Mesenchymal stem cell (in vitro differentiated cells and primary cell): Measurements from ENCODE around the gene RNF13.
A peak's percentile ranks its signal among the peaks of the same experiment; 100 is the strongest.

Experiments used
- DNase-seq: peaks from one replicate; pipeline ENCODE4 v3.0.0-alpha.2; 2013
- H2AFZ ChIP-seq: one replicate; pipeline ENCODE4 v1.6.1; 2013; ENCODE audit warnings: low read depth, mild to moderate bottlenecking, control low read depth, inconsistent platforms, low read length, moderate library complexity
- H2AK5ac ChIP-seq: 2 replicates; pipeline ENCODE4 v1.6.1; 2013; ENCODE audit warnings: low read length, moderate library complexity, mild to moderate bottlenecking, inconsistent platforms; ENCODE audit not compliant: severe bottlenecking
- H2BK120ac ChIP-seq: one replicate; pipeline ENCODE4 v1.6.1; 2013; ENCODE audit warnings: low read depth, mild to moderate bottlenecking, inconsistent platforms, low read length, moderate library complexity
- H2BK12ac ChIP-seq, 2 experiments: one replicate each; pipeline ENCODE4 v1.6.1; 2013; ENCODE audit warnings: inconsistent platforms in 2 of 2, low read length in 2 of 2, mild to moderate bottlenecking in 2 of 2, moderate library complexity in 2 of 2, control low read depth in 1 of 2
- H2BK15ac ChIP-seq: one replicate; pipeline ENCODE4 v1.6.1; 2013; ENCODE audit warnings: mild to moderate bottlenecking, low read depth, inconsistent platforms; ENCODE audit not compliant: poor library complexity, severe bottlenecking
- H2BK5ac ChIP-seq: 2 replicates; pipeline ENCODE4 v1.6.1; 2013; ENCODE audit warnings: low read depth, mild to moderate bottlenecking, low read length, control low read depth, inconsistent platforms; ENCODE audit not compliant: poor library complexity, severe bottlenecking
- H3K14ac ChIP-seq, 2 experiments: one replicate each; pipeline ENCODE4 v1.6.1; 2013; ENCODE audit warnings: inconsistent platforms in 2 of 2, low read length in 2 of 2, control low read depth in 1 of 2, mild to moderate bottlenecking in 1 of 2, moderate library complexity in 1 of 2
- H3K18ac ChIP-seq, 2 experiments: one replicate each; pipeline ENCODE4 v1.6.1; 2013; ENCODE audit warnings: inconsistent platforms in 2 of 2, low read length in 2 of 2, control low read depth in 1 of 2, low read depth in 1 of 2, mild to moderate bottlenecking in 1 of 2
- H3K23ac ChIP-seq, 2 experiments: one replicate each; pipeline ENCODE4 v1.6.1; 2013; ENCODE audit warnings: inconsistent platforms in 2 of 2, low read length in 2 of 2, mild to moderate bottlenecking in 2 of 2, moderate library complexity in 2 of 2, control low read depth in 1 of 2
- H3K27ac ChIP-seq: 2 replicates; pipeline ENCODE4 v1.5.1; 2013; ENCODE audit warnings: mild to moderate bottlenecking, moderate library complexity, low read length, control low read depth, inconsistent platforms; ENCODE audit not compliant: poor library complexity, severe bottlenecking
- H3K27me3 ChIP-seq, 2 experiments: 2 replicates each; pipeline versions ENCODE4 v1.6.1 to v1.7.0; 2013; ENCODE audit warnings: low read length in 2 of 2, mild to moderate bottlenecking in 2 of 2, moderate library complexity in 2 of 2, control low read depth in 1 of 2, inconsistent platforms in 1 of 2; ENCODE audit not compliant: control insufficient read depth in 1 of 2, insufficient read depth in 1 of 2
- H3K36me3 ChIP-seq, 2 experiments: 2 replicates each; pipeline versions ENCODE4 v1.6.1 to v1.7.0; 2013; ENCODE audit warnings: low read length in 2 of 2, control low read depth in 1 of 2, inconsistent platforms in 1 of 2, low read depth in 1 of 2, mild to moderate bottlenecking in 1 of 2; ENCODE audit not compliant: insufficient read depth in 2 of 2, control insufficient read depth in 1 of 2
- H3K4ac ChIP-seq, 2 experiments: one replicate each; pipeline ENCODE4 v1.6.1; 2013; ENCODE audit warnings: inconsistent platforms in 2 of 2, low read length in 2 of 2, mild to moderate bottlenecking in 2 of 2, moderate library complexity in 2 of 2, control low read depth in 1 of 2, low read depth in 1 of 2
- H3K4me1 ChIP-seq: 2 replicates; pipeline ENCODE4 v1.6.1; 2013; ENCODE audit warnings: low read depth, low read length, control low read depth; ENCODE audit not compliant: control insufficient read depth, insufficient read depth
- H3K4me2 ChIP-seq: 2 replicates; pipeline ENCODE4 v1.6.1; 2013; ENCODE audit warnings: low read length, mild to moderate bottlenecking, inconsistent platforms; ENCODE audit not compliant: poor library complexity, severe bottlenecking
- H3K4me3 ChIP-seq, 2 experiments: 2 replicates each; pipeline versions ENCODE4 v1.5.1 to v1.7.0; 2013; ENCODE audit warnings: low read length in 2 of 2, mild to moderate bottlenecking in 2 of 2, control low read depth in 1 of 2, low read depth in 1 of 2; ENCODE audit not compliant: insufficient read depth in 1 of 2
- H3K79me1 ChIP-seq: replicated peaks from 2 replicates; pipeline ENCODE4 v1.6.1; 2013; ENCODE audit warnings: mild to moderate bottlenecking, control low read depth, low read length, inconsistent platforms; ENCODE audit not compliant: poor library complexity, severe bottlenecking
- H3K9ac ChIP-seq: 2 replicates; pipeline ENCODE4 v1.7.0; 2013; ENCODE audit warnings: mild to moderate bottlenecking, low read length, moderate library complexity
- H3K9me3 ChIP-seq: 2 replicates; pipeline ENCODE4 v1.7.0; 2013; ENCODE audit warnings: mild to moderate bottlenecking, low read length; ENCODE audit not compliant: control insufficient read depth
- H4K8ac ChIP-seq: one replicate; pipeline ENCODE4 v1.6.1; 2013; ENCODE audit warnings: inconsistent platforms, mild to moderate bottlenecking, low read length, moderate library complexity
- H4K91ac ChIP-seq: one replicate; pipeline ENCODE4 v1.6.1; 2013; ENCODE audit warnings: mild to moderate bottlenecking, low read length, inconsistent platforms
- WGBS: methylation state at CpG from one replicate; pipeline ENCODE4 v1.1.7; 2013; ENCODE audit warnings: mixed read lengths; 5-methylcytosine and 5-hydroxymethylcytosine counted together

RNF13 gene

GRCh38 chr3:149969940-149970715 lies 157.1 kb downstream of the RNF13 start:
- Histone ChIP-seq H3K27me3 (no peaks in the 10 kb centered on the region), H4K8ac (peak overlapping the region; percentile 97), H3K4me3 (peak overlapping the region; percentile 90 to 98), H3K23ac (peak overlapping the region in 1 of 2 experiments; percentile 100), H2AFZ (peak overlapping the region; percentile 85), H4K91ac (peak overlapping the region; percentile 72), H3K4ac (peak overlapping the region; percentile 97 to 100), H2BK12ac (peak overlapping the region in 1 of 2 experiments; percentile 92), H3K79me1 (no peaks in the 10 kb centered on the region), H2AK5ac (peak overlapping the region; percentile 62), H3K14ac (peak overlapping the region in 1 of 2 experiments; percentile 97), H3K4me1 (peaks cover 1% of the 10 kb centered on the region), H3K4me2 (peak overlapping the region; percentile 45), H2BK5ac (peak overlapping the region; percentile 88), H3K18ac (peak overlapping the region; percentile 100), H3K27ac (peak overlapping the region; percentile 96), H3K9ac (peak overlapping the region; percentile 98), H2BK15ac (peak overlapping the region; percentile 96), H2BK120ac (peak overlapping the region; percentile 88), H3K36me3 (peaks cover 0 to 24% of the 10 kb centered on the region in 2 experiments), H3K9me3 (no peaks in the 10 kb centered on the region)
- WGBS: 1% methylated on average over 68 of the region's 73 CpGs
- peak; percentile 90 for DNase-seq

GRCh38 chr3:149970716-149971402 lies 157.8 kb downstream of the RNF13 start, which contains the start of gene PFN2:
Gene PFN2 (minus strand): TSS chr3:149970895. CDS start chr3:149970856, 39 bp downstream.
- Histone ChIP-seq H2BK15ac (peak within 1 kb of the TSS; percentile 96), H3K79me1 (no peaks in the 10 kb centered on the region), H4K8ac (peak within 1 kb of the TSS; percentile 97), H3K27me3 (no peaks in the 10 kb centered on the region), H3K4ac (peak within 1 kb of the TSS; percentile 97 to 100), H3K4me3 (peak within 1 kb of the TSS; percentile 90 to 98), H3K4me2 (peak within 1 kb of the TSS; percentile 77), H3K14ac (peak within 1 kb of the TSS in 1 of 2 experiments; percentile 97), H4K91ac (peak within 1 kb of the TSS; percentile 90), H3K27ac (peak within 1 kb of the TSS; percentile 96), H2BK12ac (peak within 1 kb of the TSS; percentile 21 to 96), H3K4me1 (peaks cover 1% of the 10 kb centered on the region), H2AFZ (peak within 1 kb of the TSS; percentile 85), H3K9ac (peak within 1 kb of the TSS; percentile 98), H3K9me3 (no peaks in the 10 kb centered on the region), H2BK120ac (peak within 1 kb of the TSS; percentile 95), H3K36me3 (peaks cover 0 to 17% of the 10 kb centered on the region in 2 experiments), H2BK5ac (peak within 1 kb of the TSS; percentile 95), H3K18ac (peak within 1 kb of the TSS; percentile 100), H2AK5ac (peak within 1 kb of the TSS; percentile 62), H3K23ac (peak within 1 kb of the TSS in 1 of 2 experiments; percentile 100)
- peak; percentile 81 for DNase-seq
- under 1% methylated on average over 64 of the region's 102 CpGs for WGBS

- peak overlapping the region; percentile 8 for H2AFZ ChIP-seq
- H3K18ac ChIP-seq: peak overlapping the region; percentile 84 to 93
- peak overlapping the region; percentile 95 for H2BK5ac ChIP-seq
- H3K4ac ChIP-seq: peak overlapping the region; percentile 60 to 93
- no peaks in the 10 kb centered on the region for H3K27me3 ChIP-seq
- H3K9me3 ChIP-seq: no peaks in the 10 kb centered on the region
- peak overlapping the region; percentile 21 to 51 for H2BK12ac ChIP-seq
- H3K4me1 ChIP-seq: peaks cover 1% of the 10 kb centered on the region
- H3K27ac ChIP-seq: peak overlapping the region; percentile 19
- H3K14ac ChIP-seq: no peak overlapping the region
- H4K91ac ChIP-seq: peak overlapping the region; percentile 90
- H3K4me3 ChIP-seq: peak overlapping the region; percentile 90 to 98
- peak overlapping the region; percentile 63 for H2BK15ac ChIP-seq
- under 1% methylated on average over 39 of the region's 42 CpGs for WGBS
- DNase-seq: peak; percentile 83
- H3K23ac ChIP-seq: no peak overlapping the region
- peaks cover 0 to 11% of the 10 kb centered on the region in 2 experiments for H3K36me3 ChIP-seq
- no peaks in the 10 kb centered on the region for H3K79me1 ChIP-seq
- H2AK5ac ChIP-seq: no peak overlapping the region
- H2BK120ac ChIP-seq: peak overlapping the region; percentile 95
- peak overlapping the region; percentile 94 for H3K9ac ChIP-seq
- H4K8ac ChIP-seq: peak overlapping the region; percentile 91
- peak overlapping the region; percentile 77 for H3K4me2 ChIP-seq
These were observed 158.5 kb downstream of the RNF13 start for GRCh38 chr3:149971403-149972075.
